Activated CD4-positive, alpha-beta T cell treated with anti-CD3 and anti-CD28 coated beads for 24 hours (primary cell): Measurements from ENCODE around the gene SLC25A2.
"Not testable (repeated sequence)": the region's sequence is repeated elsewhere in the genome, so short reads cannot be mapped to it uniquely, and the experiment has no call there.

Experiments
- DNase-seq, 2 donors: peaks; one replicate each; pipeline ENCODE4 v3.0.0-alpha.2; 2020; ENCODE audit warnings: low read depth in 2 of 2

SLC25A2 gene

DNA sequence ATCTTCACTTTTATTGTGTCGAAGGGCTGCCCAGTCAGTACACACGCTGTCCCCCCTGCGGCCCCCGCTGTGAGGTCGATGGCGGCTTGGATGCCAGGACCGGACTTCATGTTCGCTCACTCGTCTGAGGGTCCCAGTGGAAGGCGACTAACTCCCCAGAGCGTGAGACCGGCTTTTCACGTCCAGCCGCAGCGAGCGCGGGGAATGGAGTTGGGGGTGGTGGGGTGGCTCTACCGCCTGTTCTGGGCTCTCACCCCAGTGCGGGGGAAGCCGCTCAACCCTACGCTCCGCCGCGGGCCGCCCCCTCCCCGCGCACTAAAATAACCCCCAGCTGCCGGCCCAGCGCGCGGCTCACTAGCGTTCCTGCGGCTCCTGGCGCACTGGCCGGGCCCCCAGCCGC is at the start of gene SLC25A2:
TSS of gene SLC25A2 (minus strand) at position 294 of the 400 bp plus-strand sequence. CDS start at position 110, 184 bp downstream.
- no peak for DNase-seq

GRCh38 chr5:141351591-141351990 is 47.7 kb upstream of the SLC25A2 start:
- DNase-seq: no peak

- DNase-seq: no peak
Measured at GRCh38 chr5:141349917-141350619, 46.2 kb upstream of the SLC25A2 start, which contains the start of gene PCDHGB1. PCDHGB1 (plus strand) TSS chr5:141350099; CDS start chr5:141350261, 162 bp downstream.

DNA sequence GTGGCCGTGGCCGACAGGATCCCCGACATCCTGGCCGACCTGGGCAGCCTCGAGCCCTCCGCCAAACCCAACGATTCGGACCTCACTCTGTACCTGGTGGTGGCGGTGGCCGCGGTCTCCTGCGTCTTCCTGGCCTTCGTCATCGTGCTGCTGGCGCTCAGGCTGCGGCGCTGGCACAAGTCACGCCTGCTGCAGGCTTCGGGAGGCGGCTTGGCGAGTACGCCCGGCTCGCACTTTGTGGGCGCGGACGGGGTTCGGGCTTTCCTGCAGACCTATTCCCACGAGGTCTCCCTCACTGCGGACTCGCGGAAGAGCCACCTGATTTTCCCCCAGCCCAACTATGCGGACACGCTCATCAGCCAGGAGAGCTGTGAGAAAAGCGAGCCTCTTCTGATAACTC is 42.2 kb upstream of the SLC25A2 start:
- DNase-seq: not testable (repeated sequence)

DNA sequence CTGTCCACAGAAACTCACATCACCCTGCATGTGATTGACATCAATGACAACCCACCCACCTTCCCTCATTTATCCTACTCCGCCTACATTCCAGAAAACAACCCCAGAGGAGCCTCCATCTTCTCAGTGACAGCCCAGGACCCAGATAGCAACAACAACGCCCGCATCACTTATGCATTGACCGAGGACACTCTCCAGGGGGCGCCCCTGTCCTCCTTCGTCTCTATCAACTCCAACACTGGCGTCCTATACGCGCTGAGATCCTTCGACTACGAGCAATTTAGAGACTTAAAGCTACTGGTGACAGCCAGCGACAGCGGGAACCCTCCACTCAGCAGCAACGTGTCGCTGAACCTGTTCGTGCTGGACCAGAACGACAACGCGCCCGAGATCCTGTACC is 41.5 kb upstream of the SLC25A2 start:
- DNase-seq: no peak

DNA sequence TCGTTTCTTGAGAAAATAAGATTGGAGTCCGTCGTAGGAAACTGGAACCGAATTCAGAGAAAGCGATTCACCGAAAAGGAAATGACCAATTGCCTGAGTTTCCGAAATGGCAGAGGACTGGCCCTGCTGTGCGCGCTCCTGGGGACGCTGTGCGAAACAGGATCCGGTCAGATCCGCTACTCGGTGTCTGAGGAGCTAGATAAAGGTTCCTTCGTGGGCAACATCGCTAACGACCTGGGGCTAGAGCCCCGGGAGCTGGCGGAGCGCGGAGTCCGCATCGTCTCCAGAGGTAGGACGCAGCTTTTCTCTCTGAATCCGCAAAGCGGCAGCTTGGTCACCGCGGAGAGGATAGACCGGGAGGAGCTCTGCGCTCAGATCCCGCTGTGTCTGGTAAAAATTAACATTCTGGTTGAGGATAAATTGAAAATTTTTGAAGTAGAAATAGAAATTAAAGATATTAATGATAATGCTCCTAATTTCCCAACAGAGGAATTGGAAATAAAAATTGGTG is 40.2 kb upstream of the SLC25A2 start:
- DNase-seq: no peak

DNA sequence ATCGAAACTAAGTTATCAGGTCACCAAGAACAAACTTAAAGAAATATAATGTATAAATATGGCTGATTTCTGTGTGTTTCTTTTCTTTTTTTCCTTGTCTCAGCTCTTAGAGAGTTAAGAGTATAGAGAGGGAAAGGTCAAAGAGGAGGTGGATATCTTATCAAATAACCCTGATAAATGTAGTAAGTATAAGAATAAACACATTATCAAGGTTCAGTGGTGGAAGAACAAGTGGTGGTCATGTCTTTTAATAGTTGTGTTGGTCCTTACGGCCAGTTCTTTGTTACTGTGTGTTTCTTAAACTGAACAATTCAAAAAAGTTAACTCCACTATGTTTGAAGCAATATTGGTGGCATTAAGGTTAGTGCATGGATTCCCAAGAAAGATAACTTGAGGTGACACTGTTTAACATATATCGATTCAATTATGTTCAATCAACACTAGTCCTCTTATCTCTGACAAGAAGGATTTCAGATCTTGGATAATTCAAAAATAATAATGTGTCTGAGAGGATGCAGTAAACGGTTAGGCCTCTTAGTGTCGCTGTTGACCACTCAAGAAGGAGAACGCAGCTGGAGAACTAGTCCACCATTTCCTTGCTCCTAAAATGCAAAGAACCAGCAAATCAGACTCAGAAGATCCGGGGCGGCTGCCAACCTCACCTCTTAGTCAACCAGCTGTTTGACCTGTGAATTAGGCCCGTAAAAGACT is 39.5 kb upstream of the SLC25A2 start, which contains the start of gene PCDHGA3:
TSS of gene PCDHGA3 (plus strand) at position 588 of the 711 bp plus-strand sequence. CDS start 205 bp downstream, outside the sequence.
- no peak for DNase-seq

DNA sequence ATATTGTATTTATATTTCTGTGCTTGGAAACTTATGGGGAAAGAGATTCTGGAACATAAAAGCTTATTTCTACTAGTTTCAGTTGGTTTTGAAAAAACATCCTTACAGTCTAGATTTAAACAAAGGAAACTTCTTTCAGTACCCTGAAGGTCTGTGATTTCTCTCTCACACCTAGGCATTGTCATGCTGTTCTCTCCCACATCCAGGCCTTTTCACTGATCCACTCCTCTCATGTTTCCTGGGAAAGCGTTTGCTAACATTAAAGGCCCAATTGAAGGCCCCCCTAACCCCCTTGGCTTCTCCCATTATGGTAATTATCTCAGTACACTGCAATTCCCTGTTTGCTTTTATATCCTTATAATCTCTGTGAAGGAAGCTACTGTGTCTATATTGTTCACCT is 38.9 kb upstream of the SLC25A2 start:
- no peak for DNase-seq

DNA sequence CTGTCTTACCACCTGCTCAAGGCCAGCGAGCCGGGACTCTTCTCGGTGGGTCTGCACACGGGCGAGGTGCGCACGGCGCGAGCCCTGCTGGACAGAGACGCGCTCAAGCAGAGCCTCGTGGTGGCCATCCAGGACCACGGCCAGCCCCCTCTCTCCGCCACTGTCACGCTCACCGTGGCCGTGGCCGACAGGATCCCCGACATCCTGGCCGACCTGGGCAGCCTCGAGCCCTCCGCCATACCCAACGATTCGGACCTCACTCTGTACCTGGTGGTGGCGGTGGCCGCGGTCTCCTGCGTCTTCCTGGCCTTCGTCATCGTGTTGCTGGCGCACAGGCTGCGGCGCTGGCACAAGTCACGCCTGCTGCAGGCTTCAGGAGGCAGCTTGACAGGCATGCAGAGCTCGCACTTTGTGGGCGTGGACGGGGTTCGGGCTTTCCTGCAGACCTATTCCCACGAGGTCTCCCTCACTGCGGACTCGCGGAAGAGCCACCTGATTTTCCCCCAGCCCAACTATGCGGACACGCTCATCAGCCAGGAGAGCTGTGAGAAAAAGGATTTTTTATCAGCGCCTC is 37.0 kb upstream of the SLC25A2 start:
- not testable (repeated sequence) for DNase-seq

DNA sequence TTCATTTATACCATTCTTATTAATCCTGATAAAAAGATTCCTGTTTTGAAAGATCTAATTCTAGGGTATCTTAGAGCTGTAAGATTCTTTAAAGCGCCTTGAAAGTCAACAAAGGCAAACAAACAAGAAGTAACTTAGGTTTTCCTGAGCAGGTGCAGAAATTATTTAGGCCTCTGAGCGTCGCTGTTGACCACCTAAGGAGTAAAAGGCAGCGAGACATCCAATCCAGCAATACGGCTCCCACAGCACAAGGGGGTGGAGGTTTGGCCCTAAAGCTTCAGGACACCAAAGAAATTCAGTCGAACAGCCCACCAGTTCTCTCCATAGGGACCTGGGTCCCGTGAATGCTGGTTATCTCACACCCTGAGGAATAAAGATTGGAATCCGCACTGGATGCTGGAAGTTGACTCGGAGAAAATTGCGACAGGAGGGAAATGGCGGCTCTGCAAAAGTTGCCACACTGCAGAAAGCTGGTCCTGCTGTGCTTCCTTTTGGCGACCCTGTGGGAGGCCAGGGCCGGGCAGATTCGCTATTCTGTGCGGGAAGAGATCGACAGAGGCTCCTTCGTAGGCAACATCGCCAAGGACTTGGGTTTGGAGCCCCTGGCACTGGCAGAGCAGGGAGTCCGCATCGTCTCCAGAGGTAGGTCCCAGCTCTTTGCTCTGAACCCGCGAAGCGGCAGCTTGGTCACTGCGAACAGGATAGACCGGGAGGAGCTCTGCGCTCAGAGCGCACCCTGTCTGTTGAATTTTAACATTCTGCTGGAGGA is 34.9 kb upstream of the SLC25A2 start, which contains the start of gene PCDHGA2:
TSS of gene PCDHGA2 (plus strand) at position 223 of the 769 bp plus-strand sequence.
- no peak for DNase-seq

DNA sequence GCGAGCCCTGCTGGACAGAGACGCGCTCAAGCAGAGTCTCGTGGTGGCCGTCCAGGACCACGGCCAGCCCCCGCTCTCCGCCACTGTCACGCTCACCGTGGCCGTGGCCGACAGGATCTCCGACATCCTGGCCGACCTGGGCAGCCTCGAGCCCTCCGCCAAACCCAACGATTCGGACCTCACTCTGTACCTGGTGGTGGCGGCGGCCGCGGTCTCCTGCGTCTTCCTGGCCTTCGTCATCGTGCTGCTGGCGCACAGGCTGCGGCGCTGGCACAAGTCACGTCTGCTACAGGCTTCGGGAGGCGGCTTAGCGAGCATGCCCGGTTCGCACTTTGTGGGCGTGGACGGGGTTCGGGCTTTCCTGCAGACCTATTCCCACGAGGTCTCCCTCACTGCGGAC is 28.7 kb upstream of the SLC25A2 start:
- DNase-seq: not testable (repeated sequence)

- no peak for DNase-seq
Measured at GRCh38 chr5:141330299-141331080, 26.6 kb upstream of the SLC25A2 start, which contains the start of gene PCDHGA1. PCDHGA1 (plus strand) TSS chr5:141330514.

- no peak for DNase-seq
Measured at GRCh38 chr5:141328231-141328630, 24.4 kb upstream of the SLC25A2 start.

- peak; percentile 36 to 44 for DNase-seq
Measured at GRCh38 chr5:141326088-141326854, 22.4 kb upstream of the SLC25A2 start.

GRCh38 chr5:141322261-141322660 is 18.4 kb upstream of the SLC25A2 start:
- DNase-seq: no peak

- peak; percentile 82 to 86 for DNase-seq
Measured at GRCh38 chr5:141320225-141321169, 16.6 kb upstream of the SLC25A2 start, which contains the start of gene TAF7. TAF7 (minus strand) TSS chr5:141320784; CDS start chr5:141320044, 740 bp downstream.

DNA sequence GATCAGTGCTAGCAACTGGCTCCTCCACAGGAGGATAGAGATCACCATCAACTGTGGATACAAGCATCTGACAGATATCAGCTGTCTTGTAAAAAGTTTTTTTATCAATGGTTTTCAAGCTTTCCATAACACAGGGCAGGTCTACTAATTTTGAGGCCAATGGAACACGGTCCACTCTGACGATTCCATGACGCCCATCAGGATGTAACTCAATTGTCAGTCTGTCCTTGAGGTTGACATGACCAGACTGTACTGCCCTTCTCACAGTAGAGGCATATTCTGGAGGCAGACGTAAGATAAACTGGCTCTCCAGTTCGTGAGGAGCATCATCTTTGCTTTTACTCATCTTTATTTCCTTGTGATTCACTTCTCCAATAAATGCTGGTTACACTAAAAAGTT is 15.8 kb upstream of the SLC25A2 start:
- no peak for DNase-seq

DNA sequence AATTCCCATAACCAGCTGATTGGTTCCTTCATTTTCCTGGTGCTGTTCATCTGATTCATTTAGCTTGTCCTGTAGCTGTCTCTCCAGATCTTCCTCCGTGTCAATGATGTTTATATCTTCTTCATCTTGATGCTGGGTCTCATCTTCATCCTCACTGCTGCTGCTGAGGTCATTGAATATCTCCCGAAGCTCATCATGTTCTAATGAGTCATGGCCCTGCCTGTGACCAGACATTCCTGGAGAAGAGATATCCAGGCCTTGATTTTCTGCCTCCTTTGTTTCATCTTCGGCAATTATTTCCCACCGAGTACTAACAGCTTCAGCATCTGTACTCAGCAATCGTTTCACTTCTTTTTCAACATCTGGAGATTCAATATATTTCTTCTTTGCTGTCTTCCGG is 15.4 kb upstream of the SLC25A2 start:
- no peak for DNase-seq

DNA sequence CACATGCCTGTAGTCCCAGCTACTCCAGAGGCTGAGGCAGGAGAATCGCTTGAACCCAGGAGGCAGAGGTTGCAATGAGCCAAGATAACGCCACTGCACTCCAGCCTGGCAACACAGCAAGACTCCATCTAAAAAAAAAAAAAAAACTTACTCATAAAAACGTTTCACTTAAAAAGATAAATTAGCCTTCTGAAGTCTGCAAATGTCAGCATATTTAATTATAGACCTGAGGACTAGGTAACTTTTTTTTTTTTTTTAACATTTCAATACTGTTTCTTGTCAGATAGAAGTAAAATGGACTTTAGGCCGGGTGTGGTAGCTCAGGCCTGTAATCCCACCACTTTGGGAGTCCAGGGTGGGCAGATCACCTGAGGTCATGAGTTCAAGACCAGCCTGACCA is 13.1 kb upstream of the SLC25A2 start:
- DNase-seq: not testable (repeated sequence)
